SK-N-SH (cell line): Measurements from ENCODE around the gene CDK14.

Source experiments
- EP300 ChIP-seq, 2 experiments: IDR thresholded peaks; 2 replicates each; pipeline versions ENCODE4 v1.4.0 to v1.6.1; 2012; ENCODE audit warnings: borderline replicate concordance in 1 of 2, low read depth in 1 of 2, low read length in 1 of 2
- POLR2AphosphoS5 ChIP-seq: IDR thresholded peaks from 2 replicates; pipeline ENCODE4 v1.6.1; 2012; ENCODE audit warnings: low read depth, low read length
- RFX5 ChIP-seq: IDR thresholded peaks from 2 replicates; pipeline ENCODE4 v1.6.1; 2012; ENCODE audit warnings: mild to moderate bottlenecking, improper control_type of control experiment, low read length
- SIN3A ChIP-seq: IDR thresholded peaks from 2 replicates; pipeline ENCODE4 v1.6.1; 2012; ENCODE audit warnings: low read depth, mild to moderate bottlenecking, low read length, moderate library complexity, borderline replicate concordance
- TEAD4 ChIP-seq: IDR thresholded peaks from 2 replicates; pipeline ENCODE4 v1.4.0; 2012; ENCODE audit warnings: mild to moderate bottlenecking, borderline replicate concordance; ENCODE audit not compliant: insufficient read depth
- TF ChIP-seq, protein P1 (sequence below): fragments of 200-600 bp; sonication (generic); IDR thresholded peaks from 2 replicates; pipeline ENCODE4 v1.6.1; 2017; ENCODE audit warnings: antibody characterized with exemption, mild to moderate bottlenecking, moderate library complexity
- TF ChIP-seq, protein P2 (sequence below): fragments of 150-350 bp; IDR thresholded peaks from 2 replicates; pipeline ENCODE4 v1.6.1; 2017; ENCODE audit warnings: antibody characterized with exemption, low read length, low read depth, borderline replicate concordance
- TF ChIP-seq, protein P3 (sequence below): IDR thresholded peaks from 2 replicates; pipeline ENCODE4 v1.4.0; 2012; ENCODE audit warnings: low read depth
- TF ChIP-seq, protein P4 (sequence below): fragments of 150-350 bp; IDR thresholded peaks from 2 replicates; pipeline ENCODE4 v1.6.1; 2016; ENCODE audit warnings: mild to moderate bottlenecking, low read depth, low read length

DNA sequence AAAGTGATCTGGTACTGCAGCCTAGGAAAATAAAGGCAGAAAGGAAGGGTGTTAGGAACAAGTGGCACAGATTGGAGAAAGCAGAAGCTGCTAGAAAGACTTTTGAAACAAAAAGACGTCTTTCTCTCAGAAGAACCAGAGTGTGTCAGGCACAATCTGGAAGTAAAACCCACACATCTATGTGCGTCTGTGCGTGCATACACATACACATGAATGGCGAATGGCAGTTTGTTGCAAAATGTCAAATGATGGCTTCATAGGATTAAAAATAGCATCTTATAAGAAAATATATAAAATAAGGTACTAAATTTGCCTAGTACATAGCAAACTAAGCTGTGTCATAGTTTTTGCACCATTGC, 246.3 kb downstream of the CDK14 start:
- no peak for TF ChIP-seq POLR2AphosphoS5
- no peak for TF ChIP-seq EP300 (IDR thresholded peaks at IDR 0.05; ENCODE audit: borderline replicate concordance in 1 of 2, low read depth in 1 of 2, low read length in 1 of 2)
- TF ChIP-seq, protein P1, sequence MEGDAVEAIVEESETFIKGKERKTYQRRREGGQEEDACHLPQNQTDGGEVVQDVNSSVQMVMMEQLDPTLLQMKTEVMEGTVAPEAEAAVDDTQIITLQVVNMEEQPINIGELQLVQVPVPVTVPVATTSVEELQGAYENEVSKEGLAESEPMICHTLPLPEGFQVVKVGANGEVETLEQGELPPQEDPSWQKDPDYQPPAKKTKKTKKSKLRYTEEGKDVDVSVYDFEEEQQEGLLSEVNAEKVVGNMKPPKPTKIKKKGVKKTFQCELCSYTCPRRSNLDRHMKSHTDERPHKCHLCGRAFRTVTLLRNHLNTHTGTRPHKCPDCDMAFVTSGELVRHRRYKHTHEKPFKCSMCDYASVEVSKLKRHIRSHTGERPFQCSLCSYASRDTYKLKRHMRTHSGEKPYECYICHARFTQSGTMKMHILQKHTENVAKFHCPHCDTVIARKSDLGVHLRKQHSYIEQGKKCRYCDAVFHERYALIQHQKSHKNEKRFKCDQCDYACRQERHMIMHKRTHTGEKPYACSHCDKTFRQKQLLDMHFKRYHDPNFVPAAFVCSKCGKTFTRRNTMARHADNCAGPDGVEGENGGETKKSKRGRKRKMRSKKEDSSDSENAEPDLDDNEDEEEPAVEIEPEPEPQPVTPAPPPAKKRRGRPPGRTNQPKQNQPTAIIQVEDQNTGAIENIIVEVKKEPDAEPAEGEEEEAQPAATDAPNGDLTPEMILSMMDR: no peak
- no peak for TF ChIP-seq TEAD4
- no peak for TF ChIP-seq RFX5
- TF ChIP-seq, protein P2, sequence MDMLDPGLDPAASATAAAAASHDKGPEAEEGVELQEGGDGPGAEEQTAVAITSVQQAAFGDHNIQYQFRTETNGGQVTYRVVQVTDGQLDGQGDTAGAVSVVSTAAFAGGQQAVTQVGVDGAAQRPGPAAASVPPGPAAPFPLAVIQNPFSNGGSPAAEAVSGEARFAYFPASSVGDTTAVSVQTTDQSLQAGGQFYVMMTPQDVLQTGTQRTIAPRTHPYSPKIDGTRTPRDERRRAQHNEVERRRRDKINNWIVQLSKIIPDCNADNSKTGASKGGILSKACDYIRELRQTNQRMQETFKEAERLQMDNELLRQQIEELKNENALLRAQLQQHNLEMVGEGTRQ: no peak
- TF ChIP-seq, protein P3, sequence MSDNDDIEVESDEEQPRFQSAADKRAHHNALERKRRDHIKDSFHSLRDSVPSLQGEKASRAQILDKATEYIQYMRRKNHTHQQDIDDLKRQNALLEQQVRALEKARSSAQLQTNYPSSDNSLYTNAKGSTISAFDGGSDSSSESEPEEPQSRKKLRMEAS: no peak
- TF ChIP-seq SIN3A: no peak
- TF ChIP-seq, protein P4, sequence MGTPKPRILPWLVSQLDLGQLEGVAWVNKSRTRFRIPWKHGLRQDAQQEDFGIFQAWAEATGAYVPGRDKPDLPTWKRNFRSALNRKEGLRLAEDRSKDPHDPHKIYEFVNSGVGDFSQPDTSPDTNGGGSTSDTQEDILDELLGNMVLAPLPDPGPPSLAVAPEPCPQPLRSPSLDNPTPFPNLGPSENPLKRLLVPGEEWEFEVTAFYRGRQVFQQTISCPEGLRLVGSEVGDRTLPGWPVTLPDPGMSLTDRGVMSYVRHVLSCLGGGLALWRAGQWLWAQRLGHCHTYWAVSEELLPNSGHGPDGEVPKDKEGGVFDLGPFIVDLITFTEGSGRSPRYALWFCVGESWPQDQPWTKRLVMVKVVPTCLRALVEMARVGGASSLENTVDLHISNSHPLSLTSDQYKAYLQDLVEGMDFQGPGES: no peak
